ENCODE results near the gene RABEP2. TPM values are rescaled to one million over a fixed set of nuclear protein-coding genes. Genes with fewer than 3 reads are reported as not detected.
"Not testable (repeated sequence)": the region's sequence is repeated elsewhere in the genome, so short reads cannot be mapped to it uniquely, and the experiment has no call there.

RABEP2 gene
- polyA plus RNA-seq, 10 donors, result 9.3 to 16.6 (median 12.5) TPM

- no peak for DNase-seq
Measured at GRCh38 chr16:28932339-28933141, 7.5 kb upstream of the RABEP2 start.

- DNase-seq, result no peak
Measured at GRCh38 chr16:28931801-28932225, 6.8 kb upstream of the RABEP2 start, which contains the start of gene CD19. Gene CD19, plus strand, starts transcription at chr16:28931971. Its CDS starts 30 bp downstream, at chr16:28932001.

GRCh38 chr16:28930652-28931051 is 5.6 kb upstream of the RABEP2 start:
- DNase-seq, result no peak

- DNase-seq, result no peak
Measured at GRCh38 chr16:28930203-28930602, 5.2 kb upstream of the RABEP2 start.

GRCh38 chr16:28927815-28928214 is 2.8 kb upstream of the RABEP2 start:
- DNase-seq, result no peak

GRCh38 chr16:28926284-28926683 is 1.2 kb upstream of the RABEP2 start:
- DNase-seq, result not testable (repeated sequence)

GRCh38 chr16:28925386-28926228 is 569 bp upstream of the RABEP2 start:
- DNase-seq, result peak; percentile 80 to 98 (median 89)

GRCh38 chr16:28924399-28924761 is 658 bp downstream of the RABEP2 start:
- DNase-seq, result no peak

- DNase-seq, result no peak
Measured at GRCh38 chr16:28923652-28924398, 1.2 kb downstream of the RABEP2 start.

- DNase-seq, result no peak
Measured at GRCh38 chr16:28923231-28923587, 1.8 kb downstream of the RABEP2 start.

- DNase-seq, result no peak
Measured at GRCh38 chr16:28918698-28919097, 6.3 kb downstream of the RABEP2 start.

- DNase-seq, result no peak
Measured at GRCh38 chr16:28917095-28917494, 7.9 kb downstream of the RABEP2 start.

- DNase-seq, result peak in 1 of 3 donors; percentile 28
Measured at GRCh38 chr16:28915181-28915580, 9.9 kb downstream of the RABEP2 start.

- DNase-seq, result no peak
Measured at GRCh38 chr16:28913946-28914724, 10.9 kb downstream of the RABEP2 start.

- DNase-seq, result no peak
Measured at GRCh38 chr16:28912558-28912957, 12.5 kb downstream of the RABEP2 start.

GRCh38 chr16:28910086-28911031 is 14.7 kb downstream of the RABEP2 start:
- no peak for DNase-seq

GRCh38 chr16:28905800-28906372 is 19.2 kb downstream of the RABEP2 start:
- DNase-seq, result no peak

- no peak for DNase-seq
Measured at GRCh38 chr16:28905229-28905754, 19.7 kb downstream of the RABEP2 start.

- DNase-seq, result no peak
Measured at GRCh38 chr16:28904828-28905227, 20.2 kb downstream of the RABEP2 start.

- no peak for DNase-seq
Measured at GRCh38 chr16:28904363-28904762, 20.7 kb downstream of the RABEP2 start.

Data from muscle of back (tissue), 11 donors.